Nephron (organoid): ENCODE data around the gene NCBP2L.

ENCODE experiments used
- H3K27ac Mint-ChIP-seq, 3 experiments: 2 replicates each; pipeline ENCODE4 v1.8.0; 2020; ENCODE audit warnings: mixed read lengths in 3 of 3, mild to moderate bottlenecking in 2 of 3, moderate library complexity in 1 of 3
- H3K27me3 Mint-ChIP-seq: 2 replicates; pipeline ENCODE4 v1.8.0; 2021; ENCODE audit warnings: low read depth, mild to moderate bottlenecking, moderate library complexity, mixed read lengths
- H3K36me3 Mint-ChIP-seq: 2 replicates; pipeline ENCODE4 v1.8.0; 2020; ENCODE audit warnings: low read depth, mixed read lengths
- H3K4me1 Mint-ChIP-seq: 2 replicates; pipeline ENCODE4 v1.8.0; 2020; ENCODE audit warnings: mixed read lengths
- H3K4me3 Mint-ChIP-seq, 3 experiments: 2 replicates each; pipeline ENCODE4 v1.8.0; 2020; ENCODE audit warnings: mild to moderate bottlenecking in 3 of 3, mixed read lengths in 3 of 3, moderate library complexity in 2 of 3
- H3K9me3 Mint-ChIP-seq: 2 replicates; pipeline ENCODE4 v1.8.0; 2020; ENCODE audit warnings: mixed read lengths
- CTCF ChIP-seq, 3 experiments: fragments of 200-600 bp; sonication (generic); IDR thresholded peaks; one replicate each; pipeline ENCODE4 v1.5.0; 2021; ENCODE audit warnings: antibody characterized with exemption in 3 of 3; ENCODE audit not compliant: unreplicated experiment in 3 of 3

The NCBP2L gene

GRCh38 chrX:107747596-107748161 is 29.9 kb upstream of the NCBP2L start:
- no peak overlapping the region for H3K4me3 Mint-ChIP-seq
- no peak for TF ChIP-seq CTCF (IDR thresholded peaks at IDR 0.05; ENCODE audit: unreplicated experiment in 3 of 3)
- peak overlapping the region; percentile 51 to 83 (median 65) for H3K27ac Mint-ChIP-seq
- H3K4me1 Mint-ChIP-seq = peaks cover 68% of the 10 kb centered on the region
- no peaks in the 10 kb centered on the region for H3K36me3 Mint-ChIP-seq
- H3K27me3 Mint-ChIP-seq = peaks cover 4% of the 10 kb centered on the region
- H3K9me3 Mint-ChIP-seq = no peaks in the 10 kb centered on the region

GRCh38 chrX:107748506-107748905 is 29.0 kb upstream of the NCBP2L start:
- Mint-ChIP-seq H3K9me3 (no peaks in the 10 kb centered on the region), H3K36me3 (no peaks in the 10 kb centered on the region), H3K4me3 (no peak overlapping the region), H3K27ac (peak overlapping the region in 2 of 3 experiments; percentile 65 to 83), H3K27me3 (peaks cover 4% of the 10 kb centered on the region), H3K4me1 (peaks cover 67% of the 10 kb centered on the region)
- TF ChIP-seq CTCF (IDR thresholded peaks at IDR 0.05; ENCODE audit: unreplicated experiment in 3 of 3) = no peak

GRCh38 chrX:107750263-107750662 is 27.3 kb upstream of the NCBP2L start:
- H3K27ac Mint-ChIP-seq = peak overlapping the region; percentile 59 to 72 (median 60)
- TF ChIP-seq CTCF (IDR thresholded peaks at IDR 0.05; ENCODE audit: unreplicated experiment in 3 of 3) = no peak
- no peaks in the 10 kb centered on the region for H3K9me3 Mint-ChIP-seq
- no peaks in the 10 kb centered on the region for H3K36me3 Mint-ChIP-seq
- H3K27me3 Mint-ChIP-seq = no peaks in the 10 kb centered on the region
- H3K4me3 Mint-ChIP-seq = no peak overlapping the region
- H3K4me1 Mint-ChIP-seq = peaks cover 61% of the 10 kb centered on the region

- no peaks in the 10 kb centered on the region for H3K27me3 Mint-ChIP-seq
- peaks cover 60% of the 10 kb centered on the region for H3K4me1 Mint-ChIP-seq
- TF ChIP-seq CTCF (IDR thresholded peaks at IDR 0.05; ENCODE audit: unreplicated experiment in 3 of 3) = no peak
- H3K36me3 Mint-ChIP-seq = no peaks in the 10 kb centered on the region
- no peaks in the 10 kb centered on the region for H3K9me3 Mint-ChIP-seq
- no peak overlapping the region for H3K4me3 Mint-ChIP-seq
- peak overlapping the region; percentile 11 to 72 (median 59) for H3K27ac Mint-ChIP-seq
Measured at GRCh38 chrX:107750861-107751445, 26.6 kb upstream of the NCBP2L start.

- H3K4me3 Mint-ChIP-seq = no peak overlapping the region
- TF ChIP-seq CTCF (IDR thresholded peaks at IDR 0.05; ENCODE audit: unreplicated experiment in 3 of 3) = no peak
- H3K27me3 Mint-ChIP-seq = no peaks in the 10 kb centered on the region
- no peaks in the 10 kb centered on the region for H3K36me3 Mint-ChIP-seq
- H3K9me3 Mint-ChIP-seq = no peaks in the 10 kb centered on the region
- H3K27ac Mint-ChIP-seq = peak overlapping the region; percentile 0 to 72 (median 59)
- peaks cover 49% of the 10 kb centered on the region for H3K4me1 Mint-ChIP-seq
Measured at GRCh38 chrX:107752043-107752442, 25.5 kb upstream of the NCBP2L start.

GRCh38 chrX:107752714-107753113 is 24.8 kb upstream of the NCBP2L start:
- Mint-ChIP-seq H3K4me1 (peaks cover 42% of the 10 kb centered on the region), H3K9me3 (no peaks in the 10 kb centered on the region), H3K27ac (peak overlapping the region in 2 of 3 experiments; percentile 59 to 72), H3K27me3 (no peaks in the 10 kb centered on the region), H3K36me3 (no peaks in the 10 kb centered on the region), H3K4me3 (no peak overlapping the region)
- no peak for TF ChIP-seq CTCF (IDR thresholded peaks at IDR 0.05; ENCODE audit: unreplicated experiment in 3 of 3)
